Measurements from ENCODE around the gene BIN1.

BIN1 gene

DNA sequence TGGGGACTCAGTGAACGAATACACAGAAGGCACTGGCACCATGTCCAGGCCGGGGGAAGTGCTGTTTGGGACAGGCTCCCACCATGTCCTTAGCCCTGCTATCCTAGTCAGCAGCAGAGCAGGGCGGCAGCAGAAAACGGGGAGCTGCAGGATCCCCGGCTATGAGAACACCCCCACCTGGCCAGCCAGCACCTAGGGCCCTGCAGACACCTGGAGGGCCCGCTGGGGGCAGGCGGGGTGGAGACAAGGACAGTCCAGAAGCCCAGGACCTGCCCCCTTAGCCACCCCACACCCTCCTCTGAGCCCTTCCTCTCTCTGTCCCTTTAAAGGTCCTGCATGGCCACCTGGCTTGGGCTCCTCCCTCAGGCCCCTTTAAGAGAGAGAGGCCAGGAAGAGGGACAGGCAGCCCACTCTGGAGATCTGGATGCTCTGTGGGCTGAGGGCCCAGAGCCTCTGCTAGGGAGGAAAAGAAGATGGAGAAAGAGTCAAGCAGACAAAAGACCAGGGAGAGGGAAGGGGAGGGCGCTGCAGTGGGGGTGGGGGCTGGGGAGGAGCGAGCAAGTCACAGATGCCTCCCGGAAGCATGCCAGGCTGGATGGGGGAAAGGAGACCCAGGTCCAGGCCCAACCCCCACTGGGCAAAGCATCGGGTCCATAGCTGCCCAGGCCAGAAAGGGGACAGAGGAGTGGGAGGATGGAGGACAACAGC, 48.6 kb downstream of the BIN1 start:
- DNase-seq (ENCODE audit: low read depth, low spot score), result no peak

DNA sequence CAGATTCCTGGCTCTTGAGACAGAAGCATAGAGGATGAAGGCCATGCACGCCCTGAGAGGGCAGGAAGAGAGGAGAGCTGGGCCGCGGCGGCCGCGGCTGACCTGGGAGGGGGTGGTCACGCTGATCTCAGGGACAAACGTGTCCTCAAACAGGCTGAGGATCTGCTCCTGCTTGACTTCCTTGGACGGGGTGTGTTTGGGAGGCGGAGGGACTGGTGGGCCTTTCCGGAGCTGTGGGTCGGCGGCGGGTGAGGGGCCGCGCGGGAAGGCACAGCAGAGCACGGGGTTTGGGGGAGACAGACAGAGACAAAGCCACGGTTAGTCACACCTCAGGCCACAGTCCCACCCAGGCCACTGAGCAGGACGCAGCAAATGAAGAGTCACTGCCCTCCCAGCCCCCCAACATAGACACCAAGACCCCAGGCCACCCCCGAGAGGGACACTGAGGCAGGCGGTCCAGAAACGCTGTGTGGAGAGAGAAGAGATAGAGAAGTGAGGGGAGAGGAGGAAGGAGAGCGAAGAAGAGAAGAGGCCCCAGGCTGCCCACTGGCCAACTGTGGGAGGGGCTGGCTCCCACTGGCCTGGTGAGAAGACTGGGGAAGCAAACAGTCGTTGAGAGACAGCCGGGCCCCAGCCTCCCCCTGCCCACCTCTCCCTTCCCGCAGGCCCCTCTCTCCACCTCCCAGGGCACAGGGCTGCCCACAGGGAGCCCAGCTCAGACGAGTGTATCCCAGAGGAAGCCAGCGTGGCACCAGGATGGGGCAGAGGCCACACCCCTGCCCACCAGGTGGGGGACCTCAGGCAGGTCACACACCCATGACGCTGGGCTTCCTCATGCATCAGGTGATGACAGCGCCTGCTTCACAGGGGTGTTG, 49.3 kb downstream of the BIN1 start:
- no peak for DNase-seq (ENCODE audit: low read depth, low spot score)

DNA sequence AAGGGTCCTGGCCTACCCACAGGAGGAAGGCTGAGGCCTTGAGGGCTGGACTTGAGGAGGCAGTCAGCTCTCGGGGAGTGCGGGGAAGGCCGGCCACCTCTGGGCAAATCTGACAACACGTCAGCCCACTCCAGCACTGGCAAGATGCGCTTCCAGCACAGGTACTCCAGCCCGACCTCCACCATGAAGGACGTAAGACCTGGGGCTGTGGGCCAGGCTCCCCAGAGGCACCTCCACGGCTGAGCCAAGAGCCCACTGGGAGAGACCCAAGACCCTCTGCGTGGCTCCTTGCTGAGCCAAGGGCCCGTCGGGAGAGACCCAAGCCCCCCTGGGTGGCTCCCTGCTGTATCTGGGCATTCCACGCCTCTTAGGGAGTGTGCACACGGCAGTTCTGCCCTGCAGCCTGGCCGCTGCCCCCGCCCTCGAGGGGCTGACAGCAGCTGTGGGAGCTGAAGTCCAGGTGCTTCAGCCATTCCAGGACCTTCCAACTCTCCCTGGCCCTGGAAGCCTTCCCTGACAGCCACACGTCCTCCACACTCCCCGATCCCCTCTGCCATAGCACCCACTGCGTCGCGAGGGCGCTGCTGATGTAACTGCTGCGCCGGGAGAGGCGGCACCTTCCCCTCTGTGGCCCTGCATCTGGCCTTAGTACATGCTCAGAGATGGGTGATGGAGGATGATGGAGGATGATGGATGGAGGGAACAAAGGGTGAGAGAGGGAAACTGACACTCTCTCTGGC, 50.2 kb downstream of the BIN1 start:
- DNase-seq (ENCODE audit: low read depth, low spot score), result no peak

DNA sequence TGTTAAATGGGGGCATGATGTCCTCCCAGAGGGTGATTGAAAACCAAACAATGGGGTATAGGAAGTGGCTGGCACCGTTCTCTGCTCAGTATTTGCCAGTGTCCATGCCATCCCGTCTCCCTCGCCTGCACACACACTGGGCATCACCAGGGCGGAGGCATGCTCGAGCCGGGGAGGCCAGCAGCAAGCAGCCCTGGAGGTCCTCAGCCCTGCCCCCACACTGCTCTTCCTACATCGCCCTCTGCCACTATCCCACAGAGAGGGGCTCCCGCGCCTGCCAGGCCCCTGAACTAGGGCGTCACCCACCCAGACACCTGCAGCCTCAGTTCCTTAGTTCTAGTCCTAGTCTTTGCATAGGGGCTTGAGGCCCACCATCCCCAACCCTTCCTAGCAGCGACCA, 50.9 kb downstream of the BIN1 start:
- DNase-seq (ENCODE audit: low read depth, low spot score), result no peak

DNA sequence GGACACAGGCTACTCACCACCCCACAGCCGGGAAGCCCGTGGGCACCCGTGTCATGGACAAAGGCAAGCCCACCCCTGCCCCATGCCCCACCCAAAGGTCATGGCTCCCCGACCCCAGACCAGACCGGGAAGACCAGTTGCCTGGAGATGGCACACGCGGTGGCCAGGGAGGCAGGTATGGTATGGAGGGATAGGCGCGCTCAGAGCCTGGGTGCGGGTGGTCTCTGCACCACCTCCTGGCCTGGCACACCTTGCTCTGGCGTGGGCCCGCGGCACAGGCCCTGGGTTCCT, 51.2 kb downstream of the BIN1 start:
- DNase-seq (ENCODE audit: low read depth, low spot score), result no peak

DNA sequence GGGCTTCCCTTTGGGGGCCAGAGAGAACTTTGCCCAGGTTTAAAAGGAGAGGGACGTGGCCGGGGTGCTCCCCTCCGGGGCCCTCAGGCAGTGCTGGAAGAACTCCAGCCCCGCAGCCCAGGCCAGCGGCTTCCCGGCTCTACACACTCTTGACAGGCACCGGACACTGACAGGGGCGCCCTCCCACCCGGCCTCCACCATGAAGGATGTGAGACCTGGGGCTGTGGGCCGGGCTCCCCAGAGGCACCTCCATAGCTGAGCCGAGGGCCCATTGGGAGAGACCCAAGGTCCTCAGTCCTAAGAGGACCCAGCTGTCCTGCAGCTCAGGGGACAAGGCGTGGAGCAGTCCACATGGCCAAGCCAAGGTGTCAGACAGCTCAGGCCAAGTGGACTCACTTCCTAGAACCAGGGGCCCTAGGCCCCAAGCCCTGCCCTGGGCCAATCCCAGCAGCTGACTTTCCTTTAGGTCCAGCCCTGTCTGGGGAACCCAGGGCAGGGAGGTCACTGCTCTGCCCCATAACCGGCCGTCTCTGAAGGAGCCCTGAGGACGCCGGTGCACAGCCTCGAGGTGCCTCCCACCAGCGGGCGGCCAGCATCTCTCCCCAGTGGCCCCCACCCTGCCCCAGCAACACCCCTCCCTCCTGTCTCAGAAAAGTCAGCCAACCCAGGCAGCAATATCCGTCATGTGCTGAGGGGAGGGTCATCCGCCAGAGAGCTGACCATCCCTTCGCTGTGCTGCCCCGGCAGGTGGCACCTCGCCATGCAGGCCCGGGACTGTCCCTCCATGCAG, 51.8 kb downstream of the BIN1 start:
- no peak for DNase-seq (ENCODE audit: low read depth, low spot score)

DNA sequence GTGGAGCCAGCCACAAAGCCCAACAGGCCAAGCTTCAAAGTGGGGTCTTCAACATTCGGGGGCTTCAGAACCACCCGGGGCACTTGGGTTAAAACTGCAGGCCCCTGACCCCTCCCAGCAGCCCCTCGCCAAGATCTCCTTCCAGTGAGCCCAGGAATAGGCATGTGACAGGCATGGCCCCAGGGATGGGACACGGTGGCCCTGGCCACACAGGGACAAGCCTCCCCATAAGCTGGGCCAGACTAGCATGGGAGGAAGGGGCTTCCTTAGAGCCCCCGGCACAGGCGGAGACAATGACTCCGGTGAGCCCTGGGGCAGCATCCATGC, 52.4 kb downstream of the BIN1 start:
- DNase-seq (ENCODE audit: low read depth, low spot score), result no peak

DNA sequence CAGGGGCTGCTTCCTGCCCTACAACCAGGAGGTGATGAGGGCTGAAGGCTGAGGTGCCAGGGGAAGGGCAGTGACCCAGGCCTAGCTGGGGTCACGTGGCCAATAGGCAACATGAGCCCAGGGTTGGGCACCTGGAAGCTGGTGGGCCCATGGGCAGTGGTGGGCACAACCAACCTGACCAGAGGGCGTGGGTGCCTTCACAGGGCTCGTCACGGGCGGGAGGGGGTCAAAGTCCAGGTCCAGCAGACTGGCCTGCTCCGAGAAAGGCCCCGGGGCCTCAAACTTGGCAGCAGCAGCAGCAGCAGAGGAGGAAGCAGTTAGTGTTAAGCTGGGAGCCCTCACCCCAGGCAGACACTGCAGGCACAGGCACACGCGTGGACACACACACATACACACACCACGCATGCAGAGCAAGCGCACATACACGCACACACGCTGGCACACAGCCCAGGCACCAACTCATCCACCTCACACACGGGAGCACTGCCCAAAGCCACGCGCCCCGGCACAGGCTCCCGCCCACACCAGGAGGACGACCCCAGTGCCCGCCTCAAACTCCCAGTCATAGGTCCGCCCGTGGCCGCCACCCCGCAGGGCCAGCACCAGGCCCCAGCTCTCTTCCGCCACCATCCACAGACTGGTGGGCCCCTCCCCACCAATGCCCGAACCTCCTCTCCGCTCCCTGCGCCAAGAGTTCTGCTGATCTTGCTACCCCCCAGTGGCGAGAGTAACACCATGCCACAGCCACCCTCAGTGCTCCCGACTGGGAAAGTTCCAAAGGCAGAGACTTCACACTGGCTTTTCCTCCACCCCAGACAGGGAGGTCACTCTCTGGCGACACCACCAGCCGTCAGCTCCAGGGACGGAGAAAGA, 53.0 kb downstream of the BIN1 start:
- no peak for DNase-seq (ENCODE audit: low read depth, low spot score)

DNA sequence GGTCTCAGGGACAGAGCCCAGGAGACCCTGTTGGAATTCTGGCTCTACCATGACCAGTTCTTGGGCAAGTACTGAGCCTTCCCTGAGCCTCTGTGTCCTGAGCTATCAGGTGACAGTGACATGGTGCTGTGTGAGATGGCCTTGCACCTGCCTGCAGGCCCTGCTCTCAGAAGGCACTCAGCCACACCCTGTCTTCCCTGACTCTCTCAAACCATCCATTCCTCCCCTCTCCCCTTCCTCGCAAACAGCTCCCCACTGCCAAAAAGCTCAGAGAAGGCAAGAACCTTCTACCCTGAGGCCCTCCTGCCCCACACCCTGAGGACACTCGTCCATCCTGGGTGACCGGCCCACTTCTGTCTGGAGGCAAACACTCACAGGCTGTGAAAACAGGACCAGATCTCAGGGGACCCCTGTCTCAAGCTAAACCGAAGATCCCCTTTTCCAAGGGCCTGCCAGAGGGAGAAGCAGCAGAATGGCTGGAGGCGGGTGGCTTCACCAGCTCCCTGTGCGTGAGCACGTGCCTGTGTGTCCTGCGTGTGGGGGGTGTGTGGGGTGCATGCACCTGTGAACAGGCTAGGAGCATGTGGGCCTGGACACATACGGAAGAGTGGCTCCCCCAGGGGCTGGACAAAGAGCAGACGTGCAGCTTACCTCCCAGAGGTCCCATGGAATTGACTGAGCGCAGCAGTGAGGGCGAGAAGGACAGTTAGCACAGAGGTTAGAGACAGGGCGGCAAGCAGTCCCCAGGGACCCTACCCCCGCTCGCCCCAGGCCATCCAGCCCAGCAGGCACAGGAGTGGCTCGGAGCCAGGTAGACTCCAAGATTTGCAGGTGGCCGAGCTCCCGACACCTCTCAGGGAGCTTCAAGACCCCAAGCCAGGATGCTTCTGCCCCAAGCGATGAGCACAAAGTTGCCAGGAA, 53.9 kb downstream of the BIN1 start:
- no peak for DNase-seq (ENCODE audit: low read depth, low spot score)

DNA sequence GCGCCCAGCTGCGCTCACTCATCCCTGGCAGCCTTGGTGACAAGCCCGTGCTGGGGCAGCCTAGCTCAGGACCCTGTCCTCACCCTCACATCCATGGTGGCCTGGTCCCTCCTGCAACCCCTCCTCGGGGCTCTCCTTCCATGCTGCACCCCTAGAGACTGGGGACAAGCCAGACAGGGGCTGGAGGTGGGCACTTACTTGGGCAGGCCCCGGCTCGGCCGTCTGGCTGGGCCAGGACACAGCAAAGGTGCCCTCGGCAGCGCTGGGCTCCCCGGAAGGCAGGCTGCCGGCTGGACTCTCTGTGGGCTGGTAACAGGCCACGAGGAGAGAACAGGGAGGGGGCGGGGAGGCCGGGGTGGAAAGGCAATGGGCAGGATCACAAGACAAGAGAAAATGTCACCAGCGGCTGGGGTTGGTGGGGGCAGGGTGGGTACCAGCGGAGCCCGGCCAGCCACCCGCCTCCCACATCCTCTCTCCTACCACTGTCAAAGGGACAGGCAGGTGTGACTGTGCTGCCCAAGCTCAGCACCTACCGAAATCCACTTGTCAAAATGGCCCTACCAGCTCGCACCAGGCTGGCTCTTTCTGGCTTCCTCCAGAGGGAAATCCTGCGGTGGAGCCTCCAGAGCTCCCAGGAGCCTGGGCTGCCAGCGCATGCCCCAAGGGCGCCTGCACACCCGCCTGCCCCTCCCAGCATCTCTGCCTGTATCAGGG, 54.7 kb downstream of the BIN1 start:
- no peak for DNase-seq (ENCODE audit: low read depth, low spot score)

DNA sequence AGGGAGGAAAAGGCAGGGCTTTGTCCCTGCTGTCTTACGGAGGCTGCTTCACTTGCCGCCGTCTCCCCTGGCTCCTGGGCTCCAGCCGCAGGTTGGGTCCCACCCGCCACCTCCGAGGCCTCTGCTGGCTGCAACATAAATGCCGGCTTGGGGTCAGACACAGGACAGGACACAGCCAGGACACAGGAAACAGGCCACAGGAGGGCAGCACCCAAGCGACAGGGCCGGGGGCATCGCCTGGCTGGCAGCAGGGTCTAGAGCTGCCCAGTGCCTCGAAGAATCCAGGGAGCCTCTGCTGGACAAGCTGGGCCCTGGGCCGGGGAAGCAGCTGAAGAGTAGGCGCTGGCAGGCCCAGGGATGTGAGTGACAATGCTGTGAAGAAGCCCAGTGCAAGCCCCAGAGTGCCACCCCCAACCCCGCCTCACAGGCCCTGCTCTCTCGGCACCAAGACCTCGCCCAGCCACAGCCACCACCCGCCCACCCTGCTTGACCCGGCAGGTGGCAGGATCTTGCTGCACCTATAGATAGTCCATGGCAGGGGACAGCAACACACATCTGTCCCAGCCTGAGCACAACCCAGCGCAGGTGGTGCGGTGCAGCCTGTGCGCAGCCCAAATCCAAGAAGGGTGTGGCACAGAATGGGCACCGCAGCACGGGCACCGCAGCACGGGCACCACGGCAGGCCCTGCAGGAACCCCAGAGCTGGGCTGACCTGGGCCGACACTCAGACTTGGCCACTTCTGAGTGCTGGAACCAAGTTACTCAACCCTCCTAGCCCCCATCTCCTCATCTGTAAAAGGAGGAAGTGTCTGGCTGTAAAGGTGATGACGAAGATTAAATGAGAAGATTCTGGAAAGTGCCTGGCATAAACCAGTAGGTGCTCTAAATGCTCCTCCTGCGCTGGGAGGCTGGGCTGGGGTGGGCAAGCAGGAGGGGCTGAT, 55.6 kb downstream of the BIN1 start:
- no peak for DNase-seq (ENCODE audit: low read depth, low spot score)

DNA sequence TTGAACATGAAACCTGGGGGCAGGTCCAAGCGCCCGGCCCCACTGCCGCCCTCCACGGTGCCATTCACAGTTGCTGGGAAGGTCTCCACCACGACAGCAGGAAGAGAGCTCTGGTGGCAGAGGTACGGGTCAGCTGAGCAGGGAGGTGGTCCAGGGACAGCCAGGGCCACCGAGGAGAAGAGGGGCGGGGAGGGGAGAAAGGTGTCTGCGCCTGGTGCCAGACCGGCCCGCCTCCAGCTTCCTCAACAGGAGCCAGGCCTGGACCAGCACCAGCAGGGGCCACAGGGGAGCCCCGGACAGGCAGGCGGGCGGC, 56.2 kb downstream of the BIN1 start:
- no peak for DNase-seq (ENCODE audit: low read depth, low spot score)

DNA sequence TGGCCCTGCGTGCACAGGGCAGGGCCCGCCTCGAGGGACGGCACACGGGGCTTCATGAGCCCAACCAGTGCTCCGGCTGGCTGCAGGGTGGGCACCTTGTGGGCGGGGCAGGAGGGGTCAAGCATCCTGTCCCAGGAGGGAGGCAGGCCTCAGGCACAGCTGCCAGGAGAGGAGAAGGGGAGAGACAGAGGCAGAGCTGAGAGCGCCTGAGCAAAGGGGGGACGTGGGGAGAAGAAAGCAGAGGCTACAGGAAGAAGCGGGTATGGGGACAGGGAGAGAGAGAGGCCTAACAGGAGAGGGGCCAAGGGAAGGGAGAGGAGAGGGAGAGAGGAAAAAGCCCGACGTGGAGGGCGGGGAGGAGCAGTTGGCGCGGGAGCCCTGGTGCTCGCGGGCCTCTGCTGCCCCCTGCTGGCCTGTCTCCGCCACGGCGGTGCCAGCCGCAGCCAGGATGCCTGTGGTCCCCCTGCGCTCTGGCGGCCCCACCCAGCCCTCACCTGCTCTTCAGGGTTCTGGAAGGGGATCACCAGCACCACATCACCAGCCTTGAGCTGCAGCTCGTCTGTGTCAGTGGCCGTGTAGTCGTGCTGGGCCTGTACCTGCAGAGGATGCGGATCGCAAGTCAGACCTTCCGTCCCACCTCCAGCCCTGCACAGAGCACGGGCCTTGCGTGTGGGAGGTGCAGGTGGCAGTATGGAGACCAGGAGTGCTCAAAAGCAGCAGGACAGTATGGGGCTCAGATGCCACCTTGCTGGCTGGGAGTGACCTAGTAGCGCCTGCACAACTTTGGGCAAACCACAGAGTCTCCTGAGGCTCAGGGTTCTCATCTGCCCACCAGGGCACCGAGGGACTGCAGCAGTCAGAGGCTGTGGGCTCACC, 56.8 kb downstream of the BIN1 start:
- peak; percentile 85 for DNase-seq (ENCODE audit: low read depth, low spot score)

DNA sequence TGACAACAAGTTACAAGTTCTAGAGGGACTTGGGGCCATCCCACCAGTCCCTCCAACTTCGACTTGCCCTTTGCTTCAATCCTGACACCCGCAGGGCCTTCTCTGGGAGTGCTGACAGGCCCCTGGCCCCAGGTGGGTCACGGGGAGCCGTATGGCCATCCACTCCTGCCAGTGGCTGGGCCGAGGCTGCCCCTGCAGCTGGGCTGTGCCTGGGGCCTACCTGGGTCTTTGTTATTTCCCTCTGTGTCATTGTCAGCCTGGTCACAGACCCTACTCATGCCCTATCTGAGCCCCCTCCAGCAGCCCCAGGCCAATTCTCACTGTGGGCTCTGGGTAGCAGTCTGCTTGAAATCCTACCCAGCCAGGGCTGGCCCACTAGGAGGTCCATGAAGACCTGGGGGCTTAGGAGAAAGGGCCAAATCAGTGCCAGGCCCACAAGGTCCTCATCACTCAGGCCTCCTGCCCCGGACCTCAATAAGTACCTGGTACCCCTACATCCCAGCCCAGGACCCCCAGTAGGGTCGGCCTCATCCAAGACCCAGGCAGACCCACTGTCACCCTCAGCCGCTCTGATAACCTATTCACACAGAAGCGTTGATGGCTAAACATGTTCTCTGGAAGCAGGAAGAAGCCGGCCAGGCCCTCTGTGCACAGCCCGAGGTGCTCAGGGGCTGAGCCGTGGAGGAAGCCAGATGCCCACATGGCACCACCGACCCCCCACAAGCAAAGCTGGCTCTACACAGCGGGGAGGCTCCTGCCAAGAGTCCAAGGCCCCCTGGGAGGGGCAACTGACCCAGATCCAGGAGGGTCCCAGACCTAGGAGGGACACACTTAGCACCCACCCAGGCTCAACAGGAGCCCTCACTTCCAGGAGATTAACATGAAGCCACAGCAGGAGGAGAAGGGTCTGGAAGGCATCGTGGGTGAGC, 57.7 kb downstream of the BIN1 start:
- DNase-seq (ENCODE audit: low read depth, low spot score), result no peak

DNA sequence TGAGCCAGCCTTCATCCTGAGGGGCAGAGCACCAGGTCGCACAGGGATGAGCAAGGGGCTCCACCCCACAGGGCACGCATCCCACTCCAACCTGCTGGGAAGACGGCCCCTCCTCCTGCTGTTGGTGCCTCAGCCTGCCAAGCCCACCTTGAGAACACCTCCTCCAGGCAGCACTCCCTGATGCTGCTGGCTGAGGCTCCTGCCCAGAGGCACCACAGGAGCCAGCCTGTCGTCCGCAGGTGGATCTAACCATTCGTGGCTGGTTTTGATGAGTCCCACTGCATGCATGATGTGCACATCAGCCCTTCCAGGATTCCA, 58.4 kb downstream of the BIN1 start:
- DNase-seq (ENCODE audit: low read depth, low spot score), result no peak
